Measurements from ENCODE around the gene DCLRE1A.
"Not testable (repeated sequence)": the region's sequence is repeated elsewhere in the genome, so short reads cannot be mapped to it uniquely, and the experiment has no call there.

The DCLRE1A gene

DNA sequence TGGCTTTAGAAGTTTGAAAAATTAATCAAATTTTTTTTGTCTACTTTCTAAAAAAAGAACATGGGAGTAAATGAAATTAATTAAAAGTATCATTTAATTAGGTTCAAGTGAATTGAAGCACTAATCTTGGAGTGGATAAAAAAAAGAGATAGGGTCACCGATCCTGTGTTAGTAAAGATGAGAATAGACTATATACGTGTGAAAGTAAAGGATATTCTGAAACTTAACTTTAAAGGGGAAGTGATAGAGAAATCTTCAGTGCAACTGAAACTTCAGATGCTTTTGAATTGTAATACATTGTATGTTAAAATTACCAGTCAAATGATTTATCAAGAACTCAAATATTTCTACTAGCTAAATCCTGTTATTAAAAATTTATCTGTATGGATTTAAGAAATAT lies 5.4 kb upstream of the DCLRE1A start:
- DNase-seq (ENCODE audit: extremely low spot score, insufficient read length, low read depth), result no peak
- peak; percentile 78 for FAIRE-seq

GRCh38 chr10:113858541-113858940 lies 4.7 kb upstream of the DCLRE1A start:
- FAIRE-seq (no peak), DNase-seq (ENCODE audit: extremely low spot score, insufficient read length, low read depth) (no peak)

GRCh38 chr10:113857210-113857609 lies 3.3 kb upstream of the DCLRE1A start:
- DNase-seq (ENCODE audit: extremely low spot score, insufficient read length, low read depth), result no peak
- peak; percentile 66 for FAIRE-seq

DNA sequence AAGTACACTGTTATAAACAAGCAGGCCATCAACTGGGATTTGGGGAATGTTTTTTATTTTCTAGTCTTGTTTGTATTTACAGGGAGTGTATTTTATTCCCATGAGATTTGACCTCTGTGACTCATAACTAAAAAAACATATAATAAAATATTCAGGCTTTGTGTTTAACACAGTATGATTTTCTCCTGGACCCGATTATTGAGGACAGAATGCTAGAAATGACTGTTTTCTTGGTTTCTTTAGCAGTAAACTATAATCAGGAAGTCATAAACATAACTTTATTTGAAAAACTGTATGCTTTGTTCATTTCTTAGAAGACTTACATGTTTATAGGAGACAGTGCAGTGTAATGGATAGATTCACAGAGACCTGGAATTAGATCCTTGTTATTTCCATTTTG lies 2.7 kb upstream of the DCLRE1A start:
- peak; percentile 72 for FAIRE-seq
- DNase-seq (ENCODE audit: extremely low spot score, insufficient read length, low read depth), result no peak

DNA sequence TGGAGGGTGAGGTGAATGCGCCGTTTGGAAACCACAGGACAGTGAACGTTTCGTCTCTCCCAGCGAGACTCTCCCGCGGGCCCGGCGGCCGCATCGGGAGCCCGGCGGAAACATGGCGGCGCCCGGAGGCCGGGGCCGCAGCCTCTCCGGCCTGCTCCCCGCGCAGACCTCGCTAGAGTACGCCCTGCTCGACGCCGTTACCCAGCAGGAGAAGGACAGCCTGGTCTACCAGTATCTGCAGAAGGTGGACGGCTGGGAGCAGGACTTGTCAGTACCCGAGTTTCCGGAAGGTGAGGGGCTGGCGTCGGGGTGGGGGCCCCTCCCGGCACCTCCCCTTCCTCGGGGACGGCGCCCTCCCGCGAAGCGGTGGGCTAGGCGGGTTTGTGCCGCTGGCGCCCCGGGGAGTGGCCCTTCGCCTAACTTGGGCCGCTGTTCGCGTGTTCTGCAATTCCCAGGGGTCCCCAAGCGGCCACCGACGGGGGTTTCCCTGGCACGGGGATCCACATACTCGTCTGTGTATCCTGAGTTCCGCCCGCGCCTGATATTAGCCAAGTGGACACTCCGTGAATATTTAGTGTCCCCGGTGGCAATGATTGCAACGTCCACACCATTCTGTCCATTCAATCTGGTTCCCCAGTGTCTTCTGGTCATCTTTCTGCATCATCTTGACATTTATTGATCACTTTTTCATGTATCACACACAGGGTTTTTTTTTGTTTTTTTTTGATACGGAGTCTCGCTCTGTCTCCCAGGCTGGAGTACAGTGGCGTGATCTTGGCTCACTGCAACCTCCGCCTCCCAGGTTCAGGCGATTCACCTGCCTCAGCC lies 1.1 kb upstream of the DCLRE1A start:
- peak; percentile 59 for FAIRE-seq
- no peak for DNase-seq (ENCODE audit: extremely low spot score, insufficient read length, low read depth)

- DNase-seq (ENCODE audit: extremely low spot score, insufficient read length, low read depth) (no peak), FAIRE-seq (no peak)
These were observed 287 bp downstream of the DCLRE1A start for GRCh38 chr10:113853578-113854012.

- no peak for FAIRE-seq
- no peak for DNase-seq (ENCODE audit: extremely low spot score, insufficient read length, low read depth)
These were observed 3.9 kb downstream of the DCLRE1A start for GRCh38 chr10:113849946-113850345.

- FAIRE-seq, result no peak
These were observed 4.6 kb downstream of the DCLRE1A start for GRCh38 chr10:113849140-113849803.

GRCh38 chr10:113846036-113846435 lies 7.8 kb downstream of the DCLRE1A start:
- peak; percentile 75 for FAIRE-seq
- no peak for DNase-seq (ENCODE audit: extremely low spot score, insufficient read length, low read depth)

More at GRCh38 chr10:113849140-113849803, 4.6 kb downstream of the DCLRE1A start:
- DNase-seq (ENCODE audit: extremely low spot score, insufficient read length, low read depth), result no peak

DNA sequence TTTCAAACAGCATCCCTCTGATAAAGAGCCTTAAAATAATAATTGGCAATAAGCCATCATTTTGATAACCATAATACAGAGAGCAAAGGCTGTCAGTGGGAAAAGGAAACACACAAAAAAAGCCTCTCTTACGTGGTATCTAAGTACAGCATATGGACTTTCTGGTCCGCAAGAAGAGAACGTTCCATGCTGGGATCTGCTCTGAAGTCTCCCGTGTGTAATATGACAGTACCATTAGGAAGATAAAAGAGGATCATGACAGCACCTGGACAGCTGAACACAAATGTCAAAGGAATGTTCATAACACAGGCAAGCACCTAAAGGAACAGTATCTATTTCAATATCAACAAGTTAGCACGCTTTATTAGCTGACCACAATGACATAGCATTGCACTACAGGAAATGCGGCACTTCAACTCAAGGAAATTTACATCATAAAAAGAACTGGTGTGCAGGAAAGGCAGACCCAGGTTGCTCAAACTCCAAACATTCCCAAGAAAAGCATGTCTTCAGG lies 9.9 kb downstream of the DCLRE1A start:
- DNase-seq (ENCODE audit: extremely low spot score, insufficient read length, low read depth) (no peak), FAIRE-seq (no peak)

- DNase-seq (ENCODE audit: extremely low spot score, insufficient read length, low read depth) (no peak), FAIRE-seq (peak; percentile 33)
These were observed 11.7 kb downstream of the DCLRE1A start for GRCh38 chr10:113842171-113842570.

DNA sequence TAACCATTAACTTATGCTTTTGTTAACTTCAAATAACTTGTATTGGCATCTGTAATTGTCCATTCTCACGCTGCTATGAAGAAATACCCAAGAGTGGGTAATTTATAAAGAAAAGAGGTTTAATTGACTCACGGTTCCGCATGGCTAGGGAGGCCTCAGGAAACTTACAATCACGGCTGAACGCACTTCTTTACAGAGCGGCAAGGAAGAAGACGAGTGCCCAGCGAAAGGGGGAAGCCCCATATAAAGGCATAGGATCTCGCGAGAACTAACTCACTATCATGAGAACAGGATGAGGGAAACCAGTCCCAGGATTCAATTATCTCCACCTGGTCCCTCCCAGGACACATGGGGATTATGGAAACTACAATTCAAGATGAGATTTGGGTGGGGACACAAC lies 25.3 kb downstream of the DCLRE1A start:
- not testable (repeated sequence) for FAIRE-seq; DNase-seq (ENCODE audit: extremely low spot score, insufficient read length, low read depth)

GRCh38 chr10:113825791-113826190 lies 28.1 kb downstream of the DCLRE1A start:
- no peak for FAIRE-seq
- no peak for DNase-seq (ENCODE audit: extremely low spot score, insufficient read length, low read depth)

DNA sequence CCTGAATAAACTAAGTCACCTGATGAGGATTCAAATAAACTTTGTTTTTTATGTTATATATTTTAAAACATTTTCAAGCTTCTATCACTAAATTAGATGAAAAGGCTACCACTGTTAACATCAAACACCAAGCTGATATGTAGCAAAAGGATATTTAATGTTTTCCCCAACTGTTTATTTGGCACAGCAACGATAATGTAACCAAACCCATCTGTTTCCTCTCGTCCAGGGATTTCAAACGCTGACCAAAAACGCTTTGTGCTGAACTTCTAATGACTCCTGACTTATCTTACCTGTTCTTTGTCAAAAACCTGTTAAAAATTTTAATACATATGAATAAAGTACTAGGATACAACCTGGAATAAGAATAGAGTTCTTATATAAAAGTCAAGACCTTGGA lies 30.5 kb downstream of the DCLRE1A start:
- FAIRE-seq (no peak), DNase-seq (ENCODE audit: extremely low spot score, insufficient read length, low read depth) (no peak)

- FAIRE-seq, result no peak
These were observed 31.7 kb downstream of the DCLRE1A start for GRCh38 chr10:113822174-113822573.

DNA sequence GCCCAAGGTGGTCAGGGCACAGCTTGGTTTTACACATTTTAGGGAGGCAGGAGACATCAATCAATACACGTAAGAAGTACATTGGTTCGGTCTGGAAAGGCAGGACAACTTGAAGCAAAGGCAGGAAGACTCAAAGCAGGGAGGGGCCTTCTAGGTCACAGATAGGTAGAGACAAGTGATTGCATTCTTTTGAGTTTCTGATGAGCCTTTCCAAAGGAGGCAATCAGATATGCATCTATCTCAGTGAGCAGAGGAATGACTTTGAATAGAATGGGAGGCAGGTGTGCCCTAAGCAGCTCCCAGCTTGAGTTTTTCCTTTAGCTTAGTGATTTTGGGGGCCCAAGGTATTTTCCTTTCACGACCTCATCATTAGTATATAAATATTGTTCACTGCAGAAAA lies 32.6 kb downstream of the DCLRE1A start:
- not testable (repeated sequence) for FAIRE-seq; DNase-seq (ENCODE audit: extremely low spot score, insufficient read length, low read depth)

More at GRCh38 chr10:113822174-113822573, 31.7 kb downstream of the DCLRE1A start:
- DNase-seq (ENCODE audit: extremely low spot score, insufficient read length, low read depth), result no peak

DNA sequence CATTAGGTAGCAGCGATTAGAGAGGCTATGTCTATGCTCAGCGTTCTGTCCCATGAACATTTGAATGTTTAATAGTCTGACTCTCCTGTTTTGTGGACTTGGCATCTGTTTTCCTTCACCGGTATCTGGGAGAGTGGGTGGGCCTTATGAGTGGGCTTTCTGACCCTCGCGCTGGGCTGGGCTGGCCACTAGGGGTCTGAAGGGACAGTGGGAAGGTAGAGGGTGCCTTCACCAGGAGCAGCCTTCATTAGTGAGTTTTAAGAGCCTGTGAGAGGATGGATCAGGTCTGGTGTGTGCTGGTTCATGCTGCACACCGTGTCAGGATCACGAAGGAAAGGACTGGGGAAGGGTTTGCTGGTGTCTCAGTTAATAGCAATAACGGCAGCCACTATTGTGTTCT lies 33.4 kb downstream of the DCLRE1A start:
- FAIRE-seq (no peak), DNase-seq (ENCODE audit: extremely low spot score, insufficient read length, low read depth) (no peak)

DNA sequence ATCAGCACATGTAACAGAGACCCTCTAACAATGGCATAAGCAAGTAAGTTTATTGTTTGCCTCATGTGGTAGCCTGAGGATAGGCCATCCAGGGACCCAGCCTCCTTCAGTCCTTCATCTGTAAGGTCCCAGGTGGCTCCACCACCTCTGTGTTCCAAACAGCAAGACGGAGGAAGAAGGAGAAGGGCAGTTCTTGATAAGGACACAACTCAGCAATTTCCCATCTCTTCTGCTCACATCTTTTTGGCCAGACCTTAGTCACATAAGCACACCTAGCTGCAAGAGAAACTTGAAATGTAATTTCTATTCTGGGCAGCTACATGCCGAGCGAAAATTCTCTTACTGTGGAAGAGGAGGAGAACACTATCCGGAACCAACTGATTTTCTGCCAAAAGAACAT lies 33.9 kb downstream of the DCLRE1A start:
- FAIRE-seq, result no peak
- DNase-seq (ENCODE audit: extremely low spot score, insufficient read length, low read depth), result no peak

GRCh38 chr10:113814700-113815099 lies 39.2 kb downstream of the DCLRE1A start:
- not testable (repeated sequence) for DNase-seq (ENCODE audit: extremely low spot score, insufficient read length, low read depth); FAIRE-seq

- no peak for FAIRE-seq
- DNase-seq (ENCODE audit: extremely low spot score, insufficient read length, low read depth), result no peak
These were observed 45.7 kb downstream of the DCLRE1A start for GRCh38 chr10:113808168-113808567.

GRCh38 chr10:113806503-113806902 lies 47.4 kb downstream of the DCLRE1A start:
- FAIRE-seq (no peak), DNase-seq (ENCODE audit: extremely low spot score, insufficient read length, low read depth) (no peak)

Data from GM18507 (cell line).